22Rv1 (cell line): ENCODE results near the gene MERTK.

Experiments used
- ZFX ChIP-seq: fragments of 450-650 bp; IDR thresholded peaks from 2 replicates; pipeline ENCODE4 v1.6.1; 2017; ENCODE audit warnings: antibody characterized with exemption, borderline replicate concordance
- TF ChIP-seq, protein P1 (sequence below): fragments of 450-650 bp; IDR thresholded peaks from 2 replicates; pipeline ENCODE4 v1.5.1; 2017; ENCODE audit warnings: mild to moderate bottlenecking

DNA sequence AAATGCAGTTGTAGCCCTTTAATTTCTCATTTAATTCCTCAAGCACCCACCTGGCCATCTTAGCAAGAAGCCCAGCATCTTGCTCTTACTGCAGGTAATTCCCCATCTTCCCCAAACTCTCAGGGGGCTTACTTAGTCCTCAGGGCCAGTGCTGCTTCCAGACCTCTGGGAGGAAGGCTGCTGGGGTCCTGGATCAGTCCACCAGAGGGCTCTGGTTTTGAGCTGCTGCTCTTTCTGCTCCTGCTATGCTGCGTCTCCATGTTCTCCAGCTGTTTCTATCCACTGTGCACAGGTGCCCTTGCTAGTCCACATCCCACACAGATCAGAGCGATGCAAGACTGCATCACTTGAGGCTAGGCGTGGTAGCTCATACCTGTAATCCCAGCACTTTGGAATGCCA, 122.2 kb downstream of the MERTK start:
- TF ChIP-seq, protein P1, sequence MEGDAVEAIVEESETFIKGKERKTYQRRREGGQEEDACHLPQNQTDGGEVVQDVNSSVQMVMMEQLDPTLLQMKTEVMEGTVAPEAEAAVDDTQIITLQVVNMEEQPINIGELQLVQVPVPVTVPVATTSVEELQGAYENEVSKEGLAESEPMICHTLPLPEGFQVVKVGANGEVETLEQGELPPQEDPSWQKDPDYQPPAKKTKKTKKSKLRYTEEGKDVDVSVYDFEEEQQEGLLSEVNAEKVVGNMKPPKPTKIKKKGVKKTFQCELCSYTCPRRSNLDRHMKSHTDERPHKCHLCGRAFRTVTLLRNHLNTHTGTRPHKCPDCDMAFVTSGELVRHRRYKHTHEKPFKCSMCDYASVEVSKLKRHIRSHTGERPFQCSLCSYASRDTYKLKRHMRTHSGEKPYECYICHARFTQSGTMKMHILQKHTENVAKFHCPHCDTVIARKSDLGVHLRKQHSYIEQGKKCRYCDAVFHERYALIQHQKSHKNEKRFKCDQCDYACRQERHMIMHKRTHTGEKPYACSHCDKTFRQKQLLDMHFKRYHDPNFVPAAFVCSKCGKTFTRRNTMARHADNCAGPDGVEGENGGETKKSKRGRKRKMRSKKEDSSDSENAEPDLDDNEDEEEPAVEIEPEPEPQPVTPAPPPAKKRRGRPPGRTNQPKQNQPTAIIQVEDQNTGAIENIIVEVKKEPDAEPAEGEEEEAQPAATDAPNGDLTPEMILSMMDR = no peak
- TF ChIP-seq ZFX = no peak
